ENCODE measurements around the gene KLK4.

- TF ChIP-seq CTCF (IDR thresholded peaks at IDR 0.05) (no peak), CREB1 (CRISPR knock-in tag; IDR thresholded peaks at IDR 0.05) (no peak), NFATC4 (CRISPR knock-in tag; IDR thresholded peaks at IDR 0.05) (no peak)
Measured at GRCh38 chr19:50911206-50912101, at the start of gene KLK4.

All from WTC11 (cell line).